GM21526 (cell line): ENCODE measurements around the gene RAF1.
"Not testable (repeated sequence)": the region's sequence is repeated elsewhere in the genome, so short reads cannot be mapped to it uniquely, and the experiment has no call there.

Source experiments
- ATAC-seq: cut with Tn5 transposase; IDR thresholded peaks from one replicate; pipeline ENCODE4 v1.9.1; 2021; ENCODE audit warnings: moderate library complexity; ENCODE audit not compliant: unreplicated experiment, low FRiP score

Gene RAF1

DNA sequence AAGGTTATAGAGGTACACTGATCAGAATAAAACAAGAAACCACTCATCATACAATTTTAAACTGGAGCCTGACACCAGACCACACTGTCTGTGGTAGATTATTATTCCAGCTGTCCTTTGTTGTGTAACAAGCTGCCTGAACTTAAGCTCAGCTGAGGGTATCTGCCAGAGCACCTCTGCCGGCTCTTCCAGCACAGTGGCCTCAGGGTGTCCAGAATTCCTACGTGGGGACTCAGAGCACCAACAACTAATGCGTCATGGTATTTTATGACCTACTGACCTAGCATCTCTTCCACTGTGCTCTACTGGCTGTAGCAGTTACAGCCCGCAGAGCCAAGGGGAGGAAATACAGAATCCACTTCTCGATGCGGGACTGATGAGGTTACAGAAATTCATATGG, 15.6 kb upstream of the RAF1 start:
- no peak for ATAC-seq

- ATAC-seq = no peak
These were observed 13.7 kb upstream of the RAF1 start for GRCh38 chr3:12677616-12678015.

- no peak for ATAC-seq
These were observed 11.3 kb upstream of the RAF1 start for GRCh38 chr3:12675115-12675810.

GRCh38 chr3:12673956-12674736, 10.2 kb upstream of the RAF1 start:
- not testable (repeated sequence) for ATAC-seq

DNA sequence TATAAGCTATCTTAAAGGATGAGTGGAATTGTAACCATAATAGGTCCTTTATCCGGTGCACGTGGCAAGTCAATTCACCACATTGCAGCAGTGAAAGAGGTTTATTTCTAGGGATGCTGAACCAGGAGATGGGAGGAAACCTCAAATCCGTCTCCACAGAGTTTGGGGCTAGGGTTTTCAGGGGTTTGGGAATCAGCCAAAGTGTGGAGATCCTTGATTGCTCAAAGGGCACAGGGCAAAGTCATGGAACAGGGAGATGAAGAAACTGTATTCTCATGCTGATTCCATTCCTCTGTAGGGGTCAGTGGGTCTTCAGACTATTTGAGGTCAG, 7.2 kb upstream of the RAF1 start:
- ATAC-seq = no peak

DNA sequence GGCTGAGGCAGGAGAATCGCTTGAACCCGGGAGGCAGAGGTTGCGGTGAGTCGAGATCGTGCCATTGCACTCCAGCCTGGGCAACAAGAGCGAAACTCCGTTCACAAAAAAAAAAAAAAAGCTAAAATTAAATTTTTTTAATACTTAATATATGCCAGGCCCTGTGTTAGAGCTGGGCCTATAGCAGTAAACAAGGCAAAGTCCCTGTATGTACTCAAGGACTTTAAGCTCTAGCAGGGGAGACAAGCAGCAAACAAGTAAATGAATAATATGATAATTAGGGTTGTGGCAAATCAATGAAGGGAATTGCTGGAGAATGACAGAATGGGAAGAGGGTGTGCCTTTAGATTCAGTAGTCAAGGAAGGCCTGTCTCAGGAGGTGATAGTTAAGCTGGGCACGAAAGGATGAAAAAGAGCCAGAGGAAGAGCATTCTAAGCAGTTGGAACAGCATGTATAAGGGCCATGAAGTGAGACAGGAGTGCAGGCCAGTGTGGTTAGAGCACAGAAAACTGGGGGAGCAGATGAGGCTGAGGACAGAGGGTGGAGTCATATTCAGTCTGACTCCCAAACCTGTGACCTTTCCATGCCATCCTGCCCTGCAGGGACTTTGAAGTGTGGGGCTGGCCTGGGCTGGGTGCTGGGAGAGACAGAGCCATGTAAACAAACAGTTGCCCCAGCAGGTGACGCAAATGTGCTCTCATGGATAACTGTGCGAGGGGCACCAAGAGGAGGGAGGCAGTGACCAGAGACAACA, 6.6 kb upstream of the RAF1 start:
- no peak for ATAC-seq

DNA sequence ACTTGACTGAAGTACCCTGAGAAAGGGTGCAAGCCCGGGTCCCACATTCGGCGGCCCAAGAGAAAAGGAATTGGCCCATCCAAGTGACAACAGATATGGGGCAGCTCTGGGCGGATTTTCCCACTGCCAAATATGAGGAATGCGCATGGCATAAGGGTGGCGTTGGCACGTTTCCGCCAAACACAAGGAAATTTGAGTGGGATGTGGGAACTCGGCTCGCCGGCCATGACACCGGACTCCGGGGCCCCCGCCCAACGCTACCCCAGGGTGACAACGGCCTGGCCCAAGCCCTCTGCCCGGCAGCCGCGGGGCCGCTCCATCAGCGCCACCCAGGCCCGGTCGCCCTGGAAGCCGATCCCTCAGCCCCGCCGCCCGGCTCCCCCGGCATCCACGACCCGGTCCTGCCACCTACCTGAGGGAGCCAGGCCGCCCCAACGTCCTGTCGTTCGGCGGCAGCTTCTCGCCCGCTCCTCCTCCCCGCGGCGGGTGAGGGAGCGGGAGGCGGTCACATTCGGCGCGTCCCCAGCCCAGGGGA, 449 bp downstream of the RAF1 start:
- peak; percentile 22 for ATAC-seq

GRCh38 chr3:12662593-12663400, 1.1 kb downstream of the RAF1 start:
- ATAC-seq = peak; percentile 4

DNA sequence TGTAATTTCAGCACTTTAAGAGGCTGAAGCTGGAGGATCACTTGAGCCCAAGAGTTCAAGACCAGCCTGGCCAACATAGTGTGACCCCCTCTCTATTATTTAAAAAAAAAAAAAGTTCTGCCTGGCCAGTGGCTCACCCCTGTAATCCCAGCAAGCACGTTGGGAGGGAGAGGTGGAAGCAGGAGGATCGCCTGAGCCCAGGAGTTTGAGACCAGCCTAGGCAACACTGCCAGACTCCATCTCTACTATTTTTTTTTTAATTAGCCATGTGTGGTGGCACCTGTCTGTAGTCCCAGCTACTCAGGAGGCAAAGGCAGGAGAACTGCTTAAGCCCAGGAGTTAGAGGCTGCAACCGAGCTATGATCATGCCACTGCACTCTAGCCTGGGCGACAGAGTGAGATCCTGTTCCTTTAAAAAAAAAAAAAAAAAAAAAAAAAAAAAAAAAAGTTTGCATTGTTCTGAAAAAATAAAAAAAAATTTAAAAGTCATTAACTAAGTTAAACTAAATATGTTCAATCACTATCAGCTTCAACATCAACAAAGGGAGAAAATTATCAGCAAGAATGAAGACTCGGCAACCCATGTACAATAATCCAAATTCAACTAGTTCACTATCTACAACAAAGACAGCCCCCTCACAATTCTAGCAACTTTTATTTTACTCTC, 1.9 kb downstream of the RAF1 start:
- ATAC-seq = no peak

GRCh38 chr3:12661375-12661774, 2.5 kb downstream of the RAF1 start:
- not testable (repeated sequence) for ATAC-seq

GRCh38 chr3:12660196-12660595, 3.7 kb downstream of the RAF1 start:
- no peak for ATAC-seq

DNA sequence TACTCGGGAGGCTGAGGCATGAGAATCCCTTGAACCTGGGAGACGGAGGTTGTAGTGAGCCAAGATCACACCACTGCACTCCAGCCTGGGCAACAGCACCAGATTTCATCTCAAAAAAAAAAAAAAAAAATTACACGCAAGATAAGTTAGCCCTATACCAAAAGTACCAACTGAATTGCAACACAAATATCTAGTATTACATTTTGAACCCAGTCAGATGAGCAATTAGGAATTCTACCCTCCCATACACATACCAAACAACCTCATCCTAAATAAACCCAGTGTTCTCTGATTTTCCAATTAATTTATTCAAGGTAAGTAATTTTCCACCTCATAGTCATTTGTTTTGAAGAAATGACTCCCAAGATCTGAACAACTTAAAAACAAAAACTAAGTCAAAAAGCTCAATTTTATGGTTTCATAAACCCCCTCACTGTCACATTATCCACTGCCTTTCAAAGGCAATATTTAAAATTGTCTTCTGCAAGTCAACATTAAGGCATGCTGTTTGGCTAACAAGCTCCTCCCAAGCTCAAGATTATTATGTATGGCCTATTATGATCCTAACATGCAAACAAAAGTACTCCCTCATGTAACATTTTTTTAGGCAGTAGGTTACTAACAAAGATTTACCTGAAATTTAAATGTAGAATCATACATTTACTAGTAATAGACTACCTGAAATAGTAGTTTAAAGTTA, 4.5 kb downstream of the RAF1 start:
- ATAC-seq = no peak

GRCh38 chr3:12658593-12659058, 5.3 kb downstream of the RAF1 start:
- no peak for ATAC-seq

DNA sequence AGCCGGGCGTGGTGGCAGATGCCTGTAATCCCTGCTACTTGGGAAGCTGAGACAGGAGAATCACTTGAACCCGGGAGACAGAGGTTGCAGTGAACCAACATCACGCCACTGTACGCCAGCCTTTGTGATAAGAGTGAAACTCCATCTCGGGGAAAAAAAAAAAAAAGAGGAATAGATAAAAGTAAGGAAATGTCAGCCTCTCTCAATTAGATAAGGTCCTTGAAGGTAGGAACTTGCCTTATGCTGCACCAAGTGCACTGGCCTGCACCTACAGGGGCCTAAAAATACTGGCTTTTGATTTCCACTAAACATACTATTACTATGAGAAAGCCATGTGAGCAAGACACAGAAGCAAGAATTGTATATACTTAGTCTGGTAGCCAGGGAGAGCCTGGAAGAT, 7.1 kb downstream of the RAF1 start:
- no peak for ATAC-seq

- ATAC-seq = no peak
These were observed 7.7 kb downstream of the RAF1 start for GRCh38 chr3:12656193-12656592.

- no peak for ATAC-seq
These were observed 8.2 kb downstream of the RAF1 start for GRCh38 chr3:12655701-12656100.

DNA sequence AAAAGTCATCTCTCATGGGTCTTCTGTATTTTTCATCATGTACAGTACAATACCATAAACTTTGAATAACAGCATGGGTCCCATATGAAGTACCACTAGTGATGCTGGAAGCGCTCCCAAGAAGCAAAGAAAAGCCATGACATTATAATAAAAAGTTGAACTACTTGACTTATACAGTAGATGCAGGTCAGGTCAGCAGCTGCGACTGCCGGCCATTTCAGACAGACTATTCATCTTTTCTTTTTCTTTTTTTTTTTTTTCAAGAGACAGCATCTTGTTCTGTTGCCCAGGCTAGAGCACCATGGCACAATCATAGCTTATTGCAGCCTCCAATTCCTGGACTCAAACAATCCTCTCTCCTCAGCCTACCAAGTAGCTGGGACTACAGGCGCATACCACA, 10.2 kb downstream of the RAF1 start:
- no peak for ATAC-seq

- peak; percentile 54 for ATAC-seq
These were observed 15.4 kb downstream of the RAF1 start for GRCh38 chr3:12648384-12648959.
